Fibroblast of pulmonary artery (primary cell): ENCODE measurements around the gene PAN2.

ENCODE experiments used
- DNase-seq: peaks from one replicate; pipeline ENCODE4 v3.0.0-alpha.2; 2010; ENCODE audit warnings: low read depth
- H3K4me3 ChIP-seq: replicated peaks from 2 replicates; pipeline ENCODE4 v1.5.1; 2011; ENCODE audit warnings: low read depth, mild to moderate bottlenecking, control low read depth, low read length, moderate library complexity
- CTCF ChIP-seq: IDR thresholded peaks from 2 replicates; pipeline ENCODE4 v1.5.1; 2011; ENCODE audit warnings: mild to moderate bottlenecking, control low read depth, low read length, inconsistent platforms; ENCODE audit errors: missing control alignments

Gene PAN2

GRCh38 chr12:56304872-56305590 lies 28.8 kb downstream of the PAN2 start:
- no peak for TF ChIP-seq CTCF
- no peak for DNase-seq
- H3K4me3 ChIP-seq: no peak overlapping the region

DNA sequence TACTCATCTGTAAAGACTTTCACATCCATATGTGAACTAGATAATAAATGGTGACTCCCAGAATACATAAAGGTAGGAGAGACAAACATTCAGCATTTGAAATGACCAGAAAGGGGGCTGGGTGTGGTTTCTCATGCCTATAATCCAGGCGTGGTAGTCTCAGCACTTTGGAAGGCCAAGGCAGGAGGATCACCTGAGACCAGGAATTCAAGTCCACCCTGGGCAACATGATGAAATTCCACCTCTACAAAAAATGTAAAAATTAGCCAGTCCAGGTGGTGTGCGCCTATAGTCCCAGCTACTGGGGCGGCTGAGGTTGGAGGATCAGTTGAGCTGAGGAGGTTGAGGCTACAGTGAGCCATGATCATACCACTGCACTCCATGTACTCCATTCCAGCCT lies 29.5 kb downstream of the PAN2 start:
- DNase-seq: no peak
- H3K4me3 ChIP-seq: no peak overlapping the region
- TF ChIP-seq CTCF: no peak

DNA sequence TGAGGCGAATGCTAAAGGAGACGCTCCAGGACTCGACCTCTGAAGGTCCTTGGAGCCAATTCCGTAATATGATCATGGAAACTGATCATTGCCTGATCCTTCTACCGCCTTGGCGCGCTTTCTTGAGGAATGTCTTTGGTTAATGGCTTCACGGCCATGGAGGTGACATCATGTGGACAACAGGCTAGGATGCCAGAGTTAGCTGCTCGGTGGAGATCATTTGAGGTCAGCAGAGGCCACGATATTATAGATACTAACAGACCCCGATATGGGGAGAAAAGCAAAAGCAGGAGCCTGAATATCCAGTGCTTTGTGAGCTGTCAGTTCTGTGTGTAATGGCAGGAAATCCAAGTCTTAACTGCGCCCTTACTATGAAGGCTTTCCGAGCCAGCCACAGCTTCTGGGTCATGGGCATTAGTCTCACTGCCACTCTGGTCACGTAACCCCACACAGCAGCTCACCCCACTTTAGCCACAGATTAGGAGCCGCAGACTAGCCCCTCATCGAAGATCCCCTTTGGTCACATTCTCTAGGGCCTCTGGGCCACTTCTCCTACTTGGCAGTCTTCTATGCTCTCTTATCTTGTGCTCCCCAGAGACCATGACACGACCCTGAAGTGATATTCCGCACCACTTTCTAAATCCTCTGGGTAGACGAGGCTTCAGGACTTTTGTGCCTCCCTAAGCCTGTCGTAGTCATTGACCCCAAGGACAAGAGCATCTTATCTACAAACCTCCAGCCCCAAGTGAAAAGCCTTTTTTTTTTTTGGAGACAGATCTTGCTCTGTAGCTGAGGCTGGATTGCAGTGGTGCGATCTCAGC lies 32.9 kb downstream of the PAN2 start:
- DNase-seq: no peak
- H3K4me3 ChIP-seq: peak overlapping the region; percentile 95
- TF ChIP-seq CTCF: no peak

DNA sequence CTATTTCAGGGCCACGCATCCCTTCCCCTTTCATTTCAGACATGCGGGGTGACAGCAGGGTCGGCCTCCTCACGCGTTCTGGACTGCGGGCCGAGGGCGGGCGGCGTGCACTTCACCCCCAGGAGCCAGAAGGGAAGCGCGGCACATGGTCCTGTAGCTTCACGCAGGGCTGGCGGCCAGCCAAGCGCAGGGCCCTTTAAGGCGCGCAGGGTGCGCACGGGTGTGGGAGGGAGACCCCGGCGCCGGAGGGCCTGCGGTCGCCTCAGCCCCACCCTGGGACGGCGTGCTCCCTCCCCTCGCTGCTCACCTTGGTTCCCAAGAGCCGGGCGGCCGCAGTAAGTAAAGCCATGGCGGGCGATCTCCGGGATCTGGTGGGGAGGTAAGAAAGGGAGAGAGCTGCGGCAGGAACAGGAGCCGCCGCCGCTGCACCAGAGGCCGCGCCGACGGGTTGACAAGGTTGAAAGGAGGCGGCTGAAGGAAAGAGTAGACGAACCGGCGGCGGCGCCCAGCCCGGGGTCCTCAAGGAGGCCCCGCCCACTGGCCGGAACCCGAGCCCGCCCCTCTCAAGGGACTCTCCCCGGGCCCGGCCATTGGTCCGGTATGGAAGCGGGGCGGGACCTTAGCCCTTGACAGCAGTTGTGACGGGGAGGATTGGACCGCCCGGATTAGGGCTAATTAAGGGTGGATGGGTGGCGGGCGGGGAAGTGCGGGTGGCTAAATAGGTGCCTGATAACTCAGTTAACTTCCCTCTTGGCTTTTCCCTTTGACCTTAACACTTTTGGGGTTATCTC lies 33.8 kb downstream of the PAN2 start, which contains the start of gene CS:
CS (minus strand) TSS at position 478 of the 791 bp plus-strand sequence; CDS start at position 349, 129 bp downstream.
- TF ChIP-seq CTCF: no peak
- peak; percentile 97 for DNase-seq
- peak within 1 kb of the TSS; percentile 95 for H3K4me3 ChIP-seq

DNA sequence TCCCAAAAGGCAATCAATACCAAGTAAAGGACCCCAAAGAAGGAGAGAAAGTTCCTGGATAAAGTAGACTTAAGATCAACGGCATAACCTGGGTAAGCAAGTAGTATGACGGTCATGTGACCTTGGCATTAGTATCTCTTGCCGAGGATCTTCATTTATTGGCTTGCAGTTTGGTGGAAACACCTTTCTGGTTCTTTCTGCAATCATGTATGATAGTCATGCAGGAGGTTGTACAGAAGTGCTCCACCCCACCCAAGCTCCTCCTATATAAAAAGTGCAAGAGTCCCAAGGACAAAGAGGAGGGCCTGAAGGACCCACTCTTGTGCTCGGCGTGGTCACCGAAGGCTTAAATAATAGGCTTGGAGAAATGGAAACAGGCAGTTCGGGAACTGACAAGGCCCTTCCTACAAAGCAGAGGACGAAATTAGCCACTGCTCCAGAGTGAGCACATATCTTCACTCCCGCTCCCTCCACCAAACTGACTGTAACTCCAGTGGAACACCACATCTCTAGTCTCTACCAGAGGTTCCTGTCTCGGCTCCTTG lies 34.4 kb downstream of the PAN2 start:
- peak overlapping the region; percentile 95 for H3K4me3 ChIP-seq
- no peak for DNase-seq
- no peak for TF ChIP-seq CTCF

DNA sequence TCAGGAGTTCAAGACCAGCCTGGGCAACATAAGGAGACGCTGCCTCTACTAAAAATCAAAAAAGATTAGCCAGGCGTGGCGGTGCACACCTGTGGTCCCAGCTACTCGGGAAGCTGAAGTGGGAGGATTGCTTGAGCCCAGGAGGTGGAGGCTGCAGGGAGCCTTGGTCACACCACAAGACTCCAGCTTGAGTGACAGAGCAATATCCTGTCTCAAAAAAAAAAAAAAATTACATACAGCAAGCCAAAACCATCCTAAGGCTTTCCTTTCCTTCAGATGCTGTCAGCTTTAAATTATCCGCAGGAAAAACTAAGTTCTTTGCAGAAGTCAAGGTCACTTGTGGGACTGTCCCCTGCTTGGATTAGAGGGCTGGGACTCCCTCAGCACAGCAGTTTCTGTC lies 35.0 kb downstream of the PAN2 start:
- no peak for TF ChIP-seq CTCF
- DNase-seq: no peak
- peak overlapping the region; percentile 95 for H3K4me3 ChIP-seq
